ENCODE results near the gene CDHR1.
"Not testable (repeated sequence)": the region's sequence is repeated elsewhere in the genome, so short reads cannot be mapped to it uniquely, and the experiment has no call there.

The CDHR1 gene

DNA sequence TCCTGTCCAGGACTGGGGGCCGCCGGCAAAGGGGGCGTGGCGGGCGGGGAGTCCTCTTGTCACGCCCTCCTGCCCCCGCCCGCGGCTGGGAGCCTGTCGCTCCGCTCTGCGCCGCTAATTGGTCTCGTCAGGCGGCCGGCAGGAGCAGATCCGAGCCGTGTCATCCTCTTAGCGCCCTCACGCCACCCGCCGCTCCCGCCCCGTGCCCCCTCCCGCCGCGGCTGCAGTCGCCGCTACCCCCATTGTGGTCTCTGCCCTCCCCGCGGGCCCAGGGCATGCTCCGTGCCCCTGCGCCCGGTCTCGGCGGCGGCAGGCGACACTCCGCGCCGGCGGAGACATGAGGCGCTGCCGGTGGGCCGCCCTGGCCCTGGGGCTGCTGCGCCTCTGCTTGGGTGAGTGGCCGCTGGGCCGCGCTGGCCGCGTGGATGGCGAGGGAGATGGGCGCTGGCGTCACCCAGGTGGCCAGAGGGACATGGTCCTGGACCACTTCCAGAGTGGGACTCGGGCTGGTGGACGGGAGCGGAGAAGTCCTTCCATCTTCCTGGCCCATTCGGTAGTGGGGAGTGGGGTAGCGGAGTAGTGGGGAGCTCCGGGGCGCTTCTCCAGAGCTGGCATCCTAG is at the start of gene CDHR1:
Gene CDHR1 (plus strand): TSS at position 114 of the 620 bp plus-strand sequence. CDS start 224 bp downstream, at position 338.
- DNase-seq = peak; percentile 16

DNA sequence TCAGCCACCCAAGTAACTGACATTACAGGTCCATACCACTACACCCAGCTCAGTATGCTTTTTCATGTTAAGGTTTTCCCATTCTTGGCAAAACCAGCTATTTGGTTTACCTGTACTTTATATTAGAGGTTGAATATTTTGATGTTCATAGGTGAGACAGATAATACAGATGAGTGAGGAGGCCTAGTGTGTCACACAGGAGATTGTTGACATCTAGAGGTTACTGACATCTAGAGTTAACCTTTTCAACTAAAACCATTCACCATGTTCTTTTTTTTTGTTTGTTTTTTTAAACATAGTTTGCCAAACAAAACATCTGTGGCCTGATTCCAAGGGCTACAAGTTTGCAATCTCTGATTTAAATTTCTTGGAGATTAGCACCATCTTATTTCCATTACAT is 47.0 kb upstream of the CDHR1 start:
- DNase-seq = no peak

DNA sequence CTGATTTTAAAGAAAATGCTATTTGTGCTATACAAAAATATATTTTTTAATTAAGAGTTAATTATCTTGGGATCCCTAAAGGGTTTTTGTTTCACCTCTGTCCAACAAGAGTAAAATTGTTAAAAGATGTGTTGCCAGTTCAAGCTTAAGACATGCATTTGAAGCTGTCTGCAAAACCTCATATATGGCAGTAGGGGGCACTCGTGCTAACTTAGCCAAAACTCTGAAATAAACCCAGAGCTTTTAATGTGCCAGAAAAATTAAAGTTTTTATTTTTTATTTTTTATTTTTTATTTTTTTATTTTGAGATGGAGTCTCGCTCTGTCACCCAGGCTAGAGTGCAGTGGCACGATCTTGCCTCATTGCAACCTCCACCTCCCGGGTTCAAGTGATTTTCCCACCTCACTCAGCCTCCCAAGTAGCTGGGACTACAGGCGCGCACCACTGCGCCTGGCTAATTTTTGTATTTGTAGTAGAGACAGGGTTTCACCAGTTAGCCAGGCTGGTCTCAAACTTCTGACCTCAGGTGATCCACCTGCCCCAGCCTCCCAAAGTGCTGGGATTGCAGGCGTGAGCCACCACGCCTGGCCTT is 46.2 kb upstream of the CDHR1 start:
- DNase-seq = peak; percentile 39

DNA sequence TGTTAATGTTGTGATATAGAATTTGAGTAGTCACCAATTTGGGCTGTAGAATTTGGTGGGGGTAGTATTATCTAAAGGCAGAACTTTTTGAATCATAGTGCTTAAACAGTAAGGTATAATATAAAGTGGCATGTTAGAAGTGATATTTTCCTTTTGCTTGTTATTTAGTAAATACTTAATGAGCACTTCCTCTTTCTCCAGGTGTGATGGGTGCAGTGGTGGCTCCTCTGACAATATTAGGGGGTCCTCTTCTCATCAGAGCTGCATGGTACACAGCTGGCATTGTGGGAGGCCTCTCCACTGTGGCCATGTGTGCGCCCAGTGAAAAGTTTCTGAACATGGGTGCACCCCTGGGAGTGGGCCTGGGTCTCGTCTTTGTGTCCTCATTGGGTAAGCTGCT is 44.5 kb upstream of the CDHR1 start:
- no peak for DNase-seq

DNA sequence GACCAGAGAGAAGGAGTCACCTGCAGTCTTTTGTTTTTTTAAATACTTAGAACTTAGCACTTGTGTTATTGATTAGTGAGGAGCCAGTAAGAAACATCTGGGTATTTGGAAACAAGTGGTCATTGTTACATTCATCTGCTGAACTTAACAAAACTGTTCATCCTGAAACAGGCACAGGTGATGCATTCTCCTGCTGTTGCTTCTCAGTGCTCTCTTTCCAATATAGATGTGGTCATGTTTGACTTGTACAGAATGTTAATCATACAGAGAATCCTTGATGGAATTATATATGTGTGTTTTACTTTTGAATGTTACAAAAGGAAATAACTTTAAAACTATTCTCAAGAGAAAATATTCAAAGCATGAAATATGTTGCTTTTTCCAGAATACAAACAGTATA is 41.6 kb upstream of the CDHR1 start:
- no peak for DNase-seq

DNA sequence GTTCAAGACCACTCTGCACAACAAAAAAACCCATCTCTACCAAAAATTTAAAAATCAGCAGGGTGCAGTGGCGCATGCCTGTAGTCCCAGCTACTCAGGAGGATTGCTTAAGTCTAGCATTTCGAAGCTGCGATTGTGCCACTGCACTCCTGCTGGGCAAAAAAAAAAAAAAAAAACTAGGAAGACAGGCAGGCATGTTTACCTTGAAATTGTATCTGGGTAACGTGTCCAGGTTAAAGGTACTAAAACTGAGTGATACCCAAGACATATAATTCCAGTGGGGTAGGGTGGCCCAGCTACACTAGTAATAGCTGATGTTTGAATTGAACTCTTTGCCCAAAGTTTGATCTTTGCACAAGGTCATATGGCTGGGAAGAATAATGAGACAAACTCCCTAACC is 38.8 kb upstream of the CDHR1 start:
- no peak for DNase-seq

DNA sequence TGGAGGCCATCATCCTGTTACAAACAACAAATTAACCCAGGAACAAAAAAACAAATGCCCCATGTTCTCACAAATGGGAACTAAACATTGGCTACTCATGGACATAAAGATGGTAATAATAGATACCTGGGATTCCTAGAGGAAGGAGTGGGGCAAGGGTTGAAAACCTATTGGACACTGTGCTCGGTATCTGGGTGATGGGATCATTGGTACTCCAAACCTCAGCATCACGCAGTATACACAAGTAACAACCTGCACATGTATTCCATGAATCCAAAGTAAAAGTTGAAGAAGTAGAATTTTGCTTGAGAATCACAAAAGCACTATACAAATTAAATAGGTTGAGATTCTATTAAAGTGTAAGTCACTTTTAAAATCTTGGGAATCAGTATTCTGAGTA is 38.3 kb upstream of the CDHR1 start:
- no peak for DNase-seq

DNA sequence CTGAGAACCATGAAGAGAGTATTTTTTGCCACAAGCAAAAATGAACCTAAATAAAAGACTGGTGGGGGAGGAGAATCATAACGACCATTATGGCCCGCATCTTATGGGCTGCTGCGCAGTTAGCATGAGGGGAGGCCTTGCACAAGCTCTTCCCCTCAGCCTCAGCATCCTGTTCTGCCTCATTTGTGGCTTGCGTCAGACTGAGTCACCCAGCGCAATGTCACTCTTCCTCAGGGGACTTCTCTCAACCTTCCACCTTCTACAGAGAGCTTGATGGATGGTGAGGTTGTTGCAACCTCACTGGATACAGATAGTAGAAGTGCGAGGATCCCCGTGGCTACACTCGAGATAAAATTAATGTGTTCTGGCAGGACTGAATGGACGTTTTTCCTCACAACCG is 37.6 kb upstream of the CDHR1 start:
- peak; percentile 55 for DNase-seq

DNA sequence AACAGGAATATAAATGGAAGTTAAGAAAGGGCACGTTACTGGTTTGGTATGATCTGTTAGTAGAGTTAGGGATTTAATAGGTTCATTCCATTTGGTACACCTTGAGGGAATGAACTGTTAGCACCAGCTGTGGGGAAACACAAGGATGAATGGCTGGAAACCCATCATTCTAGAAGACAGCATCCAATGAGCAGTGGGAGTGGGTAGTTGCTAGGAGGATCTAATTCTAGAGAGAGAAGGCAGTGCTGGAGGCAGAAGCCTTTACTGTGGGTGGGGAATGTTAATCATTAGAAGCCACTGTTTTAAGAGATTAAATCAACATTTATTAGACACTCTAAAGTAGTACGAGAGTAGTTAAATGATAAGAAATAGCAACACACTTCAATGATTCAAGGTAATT is 36.3 kb upstream of the CDHR1 start:
- DNase-seq = no peak

DNA sequence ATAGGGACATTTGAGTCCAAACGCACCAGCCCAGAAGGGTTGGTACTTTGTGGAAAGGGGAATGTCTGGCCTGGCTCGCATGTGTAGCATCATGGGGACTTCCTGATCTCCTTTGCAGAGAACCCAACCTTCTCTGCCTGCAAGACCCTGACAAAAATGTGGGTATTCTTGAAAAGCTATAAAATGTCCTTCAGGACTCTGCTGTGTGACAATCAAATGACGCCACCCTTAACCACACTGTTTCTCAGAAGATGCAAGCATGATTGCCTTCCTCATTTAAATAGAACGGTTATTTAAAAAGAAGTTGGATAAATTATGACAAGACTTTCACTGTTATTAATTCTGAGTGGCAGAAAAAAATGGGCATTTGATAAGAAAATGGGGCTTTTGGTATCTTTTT is 35.8 kb upstream of the CDHR1 start:
- DNase-seq = no peak

DNA sequence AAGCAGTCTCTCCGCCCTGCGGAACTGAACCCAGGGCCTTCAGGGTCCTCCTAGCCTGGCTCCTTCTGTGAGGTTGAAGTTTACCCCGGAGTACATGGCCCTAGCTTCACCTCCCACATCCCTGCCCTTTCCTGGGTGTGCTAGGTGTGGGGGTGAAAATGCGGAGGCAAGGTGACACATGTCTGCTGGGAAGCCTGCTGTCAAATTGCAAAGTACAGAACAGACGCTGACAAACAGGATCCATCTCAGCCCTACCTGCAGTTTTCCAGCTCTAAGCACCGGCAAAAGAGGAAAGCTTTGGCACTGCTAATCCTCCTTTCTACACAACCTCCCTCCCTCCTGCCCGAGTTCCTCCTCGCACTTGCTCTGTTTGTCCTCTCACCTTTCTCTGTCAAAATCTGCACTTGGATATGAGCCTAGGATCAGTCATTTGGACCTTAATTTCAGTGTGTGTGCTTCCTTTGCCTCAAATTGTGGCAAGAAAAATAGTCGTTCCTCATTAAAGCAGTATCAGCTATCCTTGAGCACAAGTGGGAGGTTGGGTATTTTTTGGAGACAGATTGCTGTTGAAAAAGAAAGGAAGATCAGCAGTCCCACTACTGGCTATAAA is 35.2 kb upstream of the CDHR1 start:
- no peak for DNase-seq

DNA sequence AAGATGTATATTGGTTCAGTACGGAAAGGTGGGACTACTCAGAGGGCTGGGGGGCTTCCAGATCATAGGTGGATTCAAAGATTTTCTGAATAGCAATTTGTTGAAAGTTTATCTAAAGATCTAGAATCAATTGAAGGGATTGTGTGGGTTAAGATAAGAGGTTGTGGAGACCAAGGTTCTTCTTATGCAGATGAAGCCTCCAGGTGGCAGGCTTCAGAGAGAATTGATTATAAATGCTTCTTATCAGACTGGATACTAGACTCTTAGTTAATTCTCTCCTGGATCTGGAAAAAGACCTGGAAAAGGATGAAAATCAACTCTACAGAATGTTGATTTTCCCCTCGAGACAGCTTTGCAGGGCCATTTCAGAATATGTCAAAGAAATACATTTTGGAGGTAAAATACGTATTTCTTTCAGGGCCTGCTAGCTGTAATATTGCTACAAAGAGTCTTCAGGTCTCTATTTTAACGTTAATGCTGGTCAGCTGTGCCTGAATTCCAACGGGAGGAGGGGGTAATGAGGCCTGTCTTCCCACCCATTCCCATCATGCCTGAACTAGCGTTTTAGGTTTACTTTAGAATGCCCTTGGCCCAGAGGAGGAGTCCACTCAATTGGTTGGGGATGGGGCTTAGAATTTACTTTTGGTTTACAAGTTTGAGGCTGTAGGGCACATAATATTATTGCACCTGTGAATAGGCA is 33.5 kb upstream of the CDHR1 start:
- no peak for DNase-seq

DNA sequence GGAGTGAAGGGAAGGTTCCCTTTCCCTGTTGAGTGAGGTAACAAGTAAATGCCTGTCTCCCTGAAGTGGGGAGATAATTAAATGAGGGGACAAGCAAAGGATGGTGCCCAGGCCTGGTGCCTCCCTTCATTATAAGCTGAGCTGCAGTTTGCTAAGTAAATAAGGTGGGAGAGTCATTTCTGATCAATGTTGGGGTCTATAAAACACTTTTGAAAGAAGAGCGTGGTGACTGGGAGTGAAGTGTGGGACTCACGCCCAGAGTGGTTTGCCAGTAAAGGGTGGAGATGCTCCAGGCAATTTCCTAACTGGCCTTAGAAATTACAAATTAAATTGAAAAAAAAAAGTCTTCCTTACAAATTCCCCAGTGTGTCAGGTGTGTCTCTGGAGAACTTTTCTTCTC is 30.3 kb upstream of the CDHR1 start:
- DNase-seq = no peak

DNA sequence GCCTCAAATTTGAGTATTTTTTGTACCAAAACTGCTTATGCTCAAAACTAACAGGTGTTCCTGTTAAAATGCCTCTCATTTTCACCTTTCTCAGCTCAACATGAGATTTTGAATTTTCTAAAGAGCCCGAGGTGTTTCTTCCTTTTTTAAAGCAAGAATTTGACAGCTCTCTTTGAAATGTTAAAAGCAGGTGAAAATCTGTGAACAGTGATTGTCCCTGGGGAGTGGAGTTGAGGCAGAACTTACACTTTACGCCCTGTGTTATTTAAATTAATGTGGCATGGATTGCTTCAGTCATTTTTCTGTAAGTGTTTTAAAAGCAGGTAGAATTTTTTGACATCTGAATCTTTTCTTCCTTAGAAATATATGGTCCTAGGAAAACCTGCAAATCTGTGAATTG is 29.9 kb upstream of the CDHR1 start:
- DNase-seq = no peak

DNA sequence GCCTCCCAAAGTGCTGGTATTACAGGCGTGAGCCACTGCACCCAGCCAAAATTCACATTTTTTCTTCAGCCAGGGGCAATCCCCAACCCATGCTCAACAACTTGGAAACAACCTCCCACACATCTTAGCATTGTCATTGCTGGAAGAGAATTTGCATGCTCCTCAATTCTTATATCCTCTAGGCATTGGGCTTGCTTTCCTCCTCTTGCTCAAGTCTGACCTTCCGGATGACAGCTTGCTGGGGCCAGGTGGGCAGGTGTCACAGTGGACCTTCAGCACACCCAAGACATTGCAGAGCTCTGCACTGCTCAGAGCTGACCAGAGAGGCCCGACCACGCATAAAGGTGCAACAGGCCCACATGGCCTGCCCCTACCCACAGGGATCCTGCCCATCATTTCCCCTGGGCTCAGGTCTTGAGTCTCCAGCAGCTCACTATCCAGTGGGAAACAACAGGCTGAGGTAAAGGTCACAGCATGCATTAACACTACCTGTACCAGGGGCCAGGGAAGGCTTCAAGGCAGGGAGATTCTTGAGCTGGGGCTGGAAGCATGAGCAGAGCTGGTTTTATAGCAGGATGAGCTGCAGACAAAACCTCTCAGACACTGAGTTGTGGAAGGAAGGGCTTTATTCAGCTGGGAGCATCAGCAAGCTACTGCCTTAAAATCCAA is 27.6 kb upstream of the CDHR1 start:
- no peak for DNase-seq

DNA sequence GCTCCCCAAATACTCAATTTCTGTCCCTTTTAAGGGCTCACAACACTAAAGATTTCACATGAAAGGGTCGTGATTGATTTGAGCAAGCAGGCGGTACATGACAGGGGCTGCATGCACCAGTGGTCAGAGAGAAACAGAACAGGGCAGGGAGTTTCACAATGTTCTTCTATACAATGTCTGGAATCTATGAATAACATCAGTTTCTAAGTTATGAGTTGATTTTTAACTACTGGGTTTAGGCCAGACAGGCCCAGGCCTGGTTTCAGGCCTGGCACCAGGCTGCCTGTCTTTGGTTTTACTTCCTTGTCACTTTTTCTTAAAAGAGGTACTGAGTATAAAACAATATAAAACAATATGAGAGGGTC is 27.1 kb upstream of the CDHR1 start:
- not testable (repeated sequence) for DNase-seq

DNA sequence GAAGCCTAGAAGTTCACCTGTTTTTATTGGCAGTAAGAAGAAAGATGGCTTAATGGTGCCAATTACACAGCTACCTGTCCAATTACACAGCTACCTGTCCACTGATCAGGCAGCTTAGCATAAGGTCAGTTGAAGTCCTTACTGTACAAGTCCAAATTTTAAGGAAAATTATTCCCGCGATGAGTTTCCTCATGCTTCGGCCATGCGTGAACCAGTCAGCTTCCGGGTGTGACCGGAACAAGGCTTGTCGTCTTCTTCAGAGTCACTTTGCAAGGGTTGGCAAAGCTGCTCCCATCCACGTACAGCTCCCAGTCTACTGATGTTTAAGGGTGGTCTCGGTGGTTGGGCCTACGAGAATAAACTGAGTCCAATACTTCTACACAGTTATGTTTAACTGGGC is 26.0 kb upstream of the CDHR1 start:
- DNase-seq = not testable (repeated sequence)

DNA sequence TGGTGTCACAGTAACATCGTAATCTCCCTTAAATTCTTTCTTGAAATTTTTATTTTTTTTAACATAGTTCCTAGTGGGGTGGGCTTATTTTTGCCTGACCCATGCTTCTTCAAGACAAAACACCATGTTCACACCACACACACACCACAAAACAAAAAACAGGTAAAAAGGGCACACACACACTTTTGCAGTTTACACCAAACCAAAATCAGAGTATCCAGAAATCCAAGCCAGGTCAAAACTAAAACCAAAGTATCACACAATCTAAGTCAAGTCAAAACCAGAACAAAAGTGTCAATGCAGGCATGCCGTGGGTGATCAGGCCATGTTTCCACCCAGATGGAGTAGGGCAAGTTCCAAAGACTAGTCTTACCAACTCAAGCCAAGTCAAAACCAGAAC is 23.1 kb upstream of the CDHR1 start:
- DNase-seq = not testable (repeated sequence)

DNA sequence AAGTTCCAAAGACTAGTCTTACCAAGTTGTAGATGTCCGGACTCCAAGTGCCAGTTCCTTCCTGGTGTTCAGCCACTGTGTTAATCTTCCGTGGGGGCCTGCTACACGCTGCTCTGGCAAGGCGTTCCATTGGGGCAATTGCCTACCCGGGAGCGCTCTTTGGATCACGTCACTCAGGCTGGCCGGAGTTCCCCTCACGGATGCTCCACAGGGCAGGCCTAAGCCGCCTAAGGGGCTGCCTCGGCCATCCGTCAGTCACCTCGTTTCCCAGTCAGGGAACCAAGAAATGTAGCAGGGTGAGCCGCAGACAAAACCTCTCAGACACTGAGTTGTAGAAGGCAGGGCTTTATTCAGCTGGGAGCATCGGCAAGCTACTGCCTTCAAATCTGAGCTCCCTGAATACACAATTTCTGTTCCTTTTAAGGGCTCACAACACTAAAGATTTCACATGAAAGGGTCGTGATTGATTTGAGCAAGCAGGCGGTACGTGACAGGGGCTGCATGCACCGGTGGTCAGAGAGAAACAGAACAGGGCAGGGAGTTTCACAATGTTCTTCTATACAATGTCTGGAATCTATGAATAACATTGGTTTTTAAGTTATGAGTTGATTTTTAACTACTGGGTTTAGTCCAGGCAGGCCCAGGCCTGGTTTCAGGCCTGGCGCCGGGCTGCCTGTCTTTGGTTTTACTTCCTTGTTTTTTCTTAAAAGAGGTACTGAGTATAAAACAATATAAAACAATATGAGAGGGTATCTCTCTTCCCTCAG is 22.5 kb upstream of the CDHR1 start:
- not testable (repeated sequence) for DNase-seq

DNA sequence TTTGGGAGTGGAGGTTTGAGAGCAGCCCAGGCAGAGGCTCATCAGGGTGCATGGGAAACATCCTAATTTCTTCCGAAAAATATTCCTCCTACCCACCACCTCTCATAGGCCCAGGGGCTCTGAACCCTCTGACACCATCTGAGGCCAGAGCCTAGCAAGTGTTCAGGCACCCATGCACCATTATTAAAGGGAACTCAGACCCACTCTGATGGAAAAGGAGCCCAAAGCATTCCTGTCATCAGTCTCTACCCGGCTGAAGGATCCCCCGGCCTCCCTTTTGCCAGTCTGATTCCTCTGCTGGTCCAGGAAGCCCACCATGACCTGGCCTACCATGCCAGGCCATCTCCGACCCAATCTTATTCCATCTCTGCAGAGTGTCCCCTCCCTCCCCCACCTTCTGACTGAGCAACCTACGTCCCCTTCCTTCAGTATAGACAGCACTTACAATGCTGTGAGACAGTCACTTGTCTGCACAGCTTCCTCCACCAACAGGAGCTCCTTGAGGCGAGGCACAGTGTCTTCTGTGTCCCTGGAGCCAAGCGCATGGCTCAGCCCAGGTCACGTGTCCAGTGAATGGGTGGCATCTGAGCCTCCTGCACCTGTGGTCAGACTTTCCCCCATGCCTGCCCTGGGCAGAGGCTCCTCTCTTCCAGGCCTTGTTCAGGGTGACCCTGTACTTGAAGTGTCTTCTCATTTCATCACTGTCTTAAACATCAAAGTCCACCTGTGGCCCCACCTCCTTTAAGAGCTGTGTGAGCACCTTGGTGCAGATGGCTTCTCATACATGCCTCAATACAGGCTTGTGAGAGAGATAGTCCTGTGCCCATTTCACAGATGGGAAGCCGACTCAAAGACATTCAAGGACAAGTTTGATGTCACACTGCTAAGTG is 21.6 kb upstream of the CDHR1 start:
- no peak for DNase-seq

DNA sequence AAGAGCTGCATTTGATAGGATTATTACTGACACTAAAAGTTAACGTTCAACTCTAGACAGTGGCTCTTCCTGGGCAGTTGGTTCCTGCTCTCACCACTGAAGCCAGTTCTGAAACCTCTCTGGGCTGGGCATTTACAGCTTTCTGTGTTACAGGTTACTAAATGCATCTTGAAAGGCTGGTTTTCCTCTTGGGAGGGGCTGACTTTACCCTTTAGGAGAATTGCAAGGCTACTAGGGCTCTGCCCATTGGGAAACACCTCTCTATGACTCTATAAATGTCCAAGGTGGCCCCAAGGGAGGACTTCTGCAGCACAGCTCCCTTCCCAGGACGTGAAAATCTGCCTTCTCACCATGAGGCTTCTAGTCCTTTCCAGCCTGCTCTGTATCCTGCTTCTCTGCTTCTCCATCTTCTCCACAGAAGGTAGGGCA is 20.8 kb upstream of the CDHR1 start, which contains the start of gene GPR15LG:
Gene GPR15LG (plus strand): TSS at position 301 of the 429 bp plus-strand sequence. CDS start 51 bp downstream, at position 352.
- DNase-seq = no peak

DNA sequence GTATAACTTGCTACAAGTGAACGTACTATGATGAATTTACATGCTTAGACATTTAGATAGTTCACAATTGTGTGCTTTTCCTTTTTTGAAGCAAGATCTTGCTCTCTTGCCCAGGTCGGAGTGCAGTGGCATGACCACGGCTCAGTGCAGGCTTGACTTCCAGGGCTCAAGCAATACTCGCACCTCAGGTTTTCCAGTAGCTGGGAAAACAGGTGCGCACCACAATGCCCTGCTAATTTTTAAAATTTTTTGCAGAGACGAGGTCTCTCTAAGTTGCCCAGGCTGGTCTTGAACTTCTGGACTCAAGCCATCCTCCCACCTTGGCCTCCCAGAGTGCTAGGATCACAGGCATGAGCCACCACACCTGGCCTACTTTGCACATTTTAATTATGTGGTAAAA is 18.9 kb upstream of the CDHR1 start:
- no peak for DNase-seq

Measured in activated CD4-positive, alpha-beta T cell treated with anti-CD3 and anti-CD28 coated beads, Interleukin-2, amount 50 U/mL, for 16 hours (primary cell).